SK-N-SH (cell line): ENCODE measurements around the gene SLC23A1. TPM values are rescaled to one million over a fixed set of nuclear protein-coding genes. Genes with fewer than 3 reads are reported as not detected.
A peak's percentile ranks its signal among the peaks of the same experiment; 100 is the strongest.

Experiments used
- CTCF ChIA-PET: fragments of 300-600, 350-600 bp; formaldehyde crosslinking; extraction: SDS; loops from one replicate; lab custom pipeline; 2021; lab: Yijun Ruan, JAX
- POLR2A ChIA-PET: fragments of 350-600 bp; sonication (Branson Sonifier 250); formaldehyde crosslinking; extraction: SDS; loops from one replicate; lab custom pipeline; 2020; ENCODE audit warnings: antibody characterized with exemption, inconsistent platforms; lab: Yijun Ruan, JAX
- DNase-seq: peaks from one replicate; pipeline ENCODE4 v3.0.0; 2012
- H2AFZ ChIP-seq: fragments of 200-600 bp; sonication (generic); 2 replicates; pipeline ENCODE4 v1.8.1; 2016; ENCODE audit warnings: antibody characterized with exemption, mild to moderate bottlenecking, low read depth
- H3F3A ChIP-seq: fragments of 200-600 bp; sonication (generic); replicated peaks from 2 replicates; pipeline ENCODE3; 2016; ENCODE audit warnings: antibody characterized with exemption, mild to moderate bottlenecking; ENCODE audit not compliant: insufficient read depth
- H3K27ac ChIP-seq, 2 experiments: fragments of 200-500 bp in 1 of 2; fragments of 200-600 bp in 1 of 2; sonication (Bioruptor generic) in 1 of 2; sonication (generic), shearing (Covaris generic) in 1 of 2; 2 replicates each; pipeline versions ENCODE4 v1.5.1 to v1.6.1; 2014 to 2016; ENCODE audit warnings: low read depth in 2 of 2, inconsistent platforms in 1 of 2, low read length in 1 of 2, mild to moderate bottlenecking in 1 of 2, mixed read lengths in 1 of 2
- H3K27me3 ChIP-seq: fragments of 200-600 bp; sonication (generic), shearing (Covaris generic); 2 replicates; pipeline ENCODE4 v1.6.1; 2016; ENCODE audit warnings: mixed run types; ENCODE audit not compliant: insufficient read depth
- H3K36me3 ChIP-seq, 2 experiments: fragments of 200-500 bp in 1 of 2; fragments of 200-600 bp in 1 of 2; sonication (Bioruptor generic) in 1 of 2; sonication (generic) in 1 of 2; replicated peaks in 1 of 2; 2 replicates each; pipeline versions ENCODE3 to v1.5.1; 2014 to 2016; ENCODE audit warnings: low read length in 1 of 2, mild to moderate bottlenecking in 1 of 2; ENCODE audit not compliant: insufficient read depth in 2 of 2, control insufficient read depth in 1 of 2
- H3K4me1 ChIP-seq, 2 experiments: fragments of 200-500 bp in 1 of 2; fragments of 200-600 bp in 1 of 2; sonication (Bioruptor generic) in 1 of 2; sonication (generic), shearing (Covaris generic) in 1 of 2; 2 replicates each; pipeline versions ENCODE4 v1.5.1 to v1.6.1; 2014 to 2016; ENCODE audit warnings: low read depth in 1 of 2, low read length in 1 of 2, mixed run types in 1 of 2; ENCODE audit not compliant: insufficient read depth in 2 of 2, control insufficient read depth in 1 of 2
- H3K4me2 ChIP-seq: fragments of 200-600 bp; sonication (generic), shearing (Covaris generic); 2 replicates; pipeline ENCODE4 v1.6.1; 2017; ENCODE audit warnings: mixed run types
- H3K4me3 ChIP-seq, 2 experiments: fragments of 200-500 bp in 1 of 2; fragments of 200-600 bp in 1 of 2; sonication (Bioruptor generic) in 1 of 2; sonication (generic), shearing (Covaris generic) in 1 of 2; 2 replicates each; pipeline versions ENCODE4 v1.5.1 to v1.8.1; 2014 to 2016; ENCODE audit warnings: low read depth in 2 of 2, inconsistent platforms in 1 of 2, low read length in 1 of 2, mild to moderate bottlenecking in 1 of 2, mixed read lengths in 1 of 2, moderate library complexity in 1 of 2
- H3K79me2 ChIP-seq: fragments of 200-600 bp; sonication (generic); 2 replicates; pipeline ENCODE4 v1.8.1; 2017; ENCODE audit warnings: mild to moderate bottlenecking; ENCODE audit not compliant: insufficient read depth
- H3K9ac ChIP-seq: fragments of 200-600 bp; sonication (generic); 2 replicates; pipeline ENCODE4 v1.6.1; 2017; ENCODE audit warnings: mixed run types
- H3K9me2 ChIP-seq: fragments of 200-600 bp; sonication (generic); 2 replicates; pipeline ENCODE4 v1.6.1; 2017; ENCODE audit warnings: mixed run types
- H3K9me3 ChIP-seq: fragments of 200-600 bp; sonication (generic); 2 replicates; pipeline ENCODE4 v1.6.1; 2017; ENCODE audit warnings: mixed run types, mild to moderate bottlenecking, moderate library complexity
- H4K20me1 ChIP-seq: fragments of 200-600 bp; sonication (generic); 2 replicates; pipeline ENCODE4 v1.6.1; 2017; ENCODE audit warnings: mild to moderate bottlenecking, mixed run types; ENCODE audit not compliant: insufficient read depth
- CHD2 ChIP-seq: fragments of 150-350 bp; IDR thresholded peaks from 2 replicates; pipeline ENCODE4 v1.6.1; 2018; ENCODE audit warnings: low read length; ENCODE audit not compliant: partially characterized antibody
- EP300 ChIP-seq, 2 experiments: IDR thresholded peaks; 2 replicates each; pipeline versions ENCODE4 v1.4.0 to v1.6.1; 2012; ENCODE audit warnings: borderline replicate concordance in 1 of 2, low read depth in 1 of 2, low read length in 1 of 2
- FOSL2 ChIP-seq: IDR thresholded peaks from 2 replicates; pipeline ENCODE4 v1.4.0; 2012; ENCODE audit warnings: low read depth, mild to moderate bottlenecking, moderate library complexity, borderline replicate concordance
- FOXJ3 ChIP-seq: sonication (generic); formaldehyde crosslinking; IDR thresholded peaks from 2 replicates; pipeline ENCODE4 v1.5.1; 2020; ENCODE audit warnings: mild to moderate bottlenecking, missing genetic modification reagents
- FOXM1 ChIP-seq: IDR thresholded peaks from 2 replicates; pipeline ENCODE4 v1.4.0; 2012; ENCODE audit warnings: low read depth, mild to moderate bottlenecking
- GATA2 ChIP-seq: sonication (generic); formaldehyde crosslinking; IDR thresholded peaks from 2 replicates; pipeline ENCODE4 v1.5.0; 2020; ENCODE audit warnings: mild to moderate bottlenecking, missing genetic modification reagents
- IRF3 ChIP-seq: fragments of 150-350 bp; IDR thresholded peaks from 2 replicates; pipeline ENCODE4 v1.6.1; 2016; ENCODE audit warnings: mild to moderate bottlenecking, low read depth, low read length
- JUND ChIP-seq: IDR thresholded peaks from 2 replicates; pipeline ENCODE4 v1.4.0; 2012
- MEF2A ChIP-seq: IDR thresholded peaks from 2 replicates; pipeline ENCODE4 v1.4.0; 2012; ENCODE audit warnings: low read depth, borderline replicate concordance
- MXI1 ChIP-seq: IDR thresholded peaks from 2 replicates; pipeline ENCODE4 v1.6.1; 2012; ENCODE audit warnings: mild to moderate bottlenecking, low read depth, low read length, improper control_type of control experiment
- NFIC ChIP-seq: IDR thresholded peaks from 2 replicates; pipeline ENCODE4 v1.4.0; 2012; ENCODE audit warnings: borderline replicate concordance
- NRF1 ChIP-seq: IDR thresholded peaks from 2 replicates; pipeline ENCODE4 v1.6.1; 2012; ENCODE audit warnings: low read depth, mild to moderate bottlenecking, low read length
- POLR2AphosphoS5 ChIP-seq: IDR thresholded peaks from 2 replicates; pipeline ENCODE4 v1.6.1; 2012; ENCODE audit warnings: low read depth, low read length
- RCOR1 ChIP-seq: fragments of 150-350 bp; IDR thresholded peaks from 2 replicates; pipeline ENCODE4 v1.6.1; 2017; ENCODE audit warnings: antibody characterized with exemption, low read length
- RXRA ChIP-seq: IDR thresholded peaks from 2 replicates; pipeline ENCODE4 v1.4.0; 2012; ENCODE audit warnings: low read depth, mild to moderate bottlenecking, borderline replicate concordance
- SIN3A ChIP-seq: IDR thresholded peaks from 2 replicates; pipeline ENCODE4 v1.6.1; 2012; ENCODE audit warnings: low read depth, mild to moderate bottlenecking, low read length, moderate library complexity, borderline replicate concordance
- SMC3 ChIP-seq: IDR thresholded peaks from 2 replicates; pipeline ENCODE4 v1.6.1; 2012; ENCODE audit warnings: low read depth, low read length, improper control_type of control experiment
- TAF1 ChIP-seq: IDR thresholded peaks from 2 replicates; pipeline ENCODE4 v1.6.1; 2012; ENCODE audit warnings: low read depth, mild to moderate bottlenecking, low read length, moderate library complexity, borderline replicate concordance
- TCF12 ChIP-seq: IDR thresholded peaks from 2 replicates; pipeline ENCODE4 v1.4.0; 2012
- TEAD4 ChIP-seq: IDR thresholded peaks from 2 replicates; pipeline ENCODE4 v1.4.0; 2012; ENCODE audit warnings: mild to moderate bottlenecking, borderline replicate concordance; ENCODE audit not compliant: insufficient read depth
- USF1 ChIP-seq: IDR thresholded peaks from 2 replicates; pipeline ENCODE4 v1.4.0; 2012; ENCODE audit warnings: low read depth, borderline replicate concordance
- ZBTB33 ChIP-seq: IDR thresholded peaks from 2 replicates; pipeline ENCODE4 v1.4.0; 2012; ENCODE audit warnings: low read depth, borderline replicate concordance
- WGBS: methylation state at CpG from one replicate; pipeline ENCODE4 v1.1.6; 2017; ENCODE audit warnings: low lambda C conversion rate; 5-methylcytosine and 5-hydroxymethylcytosine counted together
- polyA plus RNA-seq, 3 experiments: library from polyadenylated mRNA; depleted of rRNA; stranded (reverse); fragments of >200 nt; gene quantifications; 2 replicates each; pipeline ENCODE4 v1.2.3, GENCODE V29; 2012

The SLC23A1 gene
- polyA plus RNA-seq, 1 of the 3 experiments (the other 2 are of a cell fraction), result not detected

GRCh38 chr5:139342423-139342723 is 40.7 kb downstream of the SLC23A1 start:
- TF ChIP-seq MXI1 (peak; percentile 57; the same call in 1 of the 2 replicates), FOXM1 (no peak), TEAD4 (no peak)
- H3K9ac ChIP-seq, result peak overlapping the region; percentile 100
- ChIA-PET CTCF (interaction anchor here (0.7 to 2.1 kb wide), 12 partner anchors 9 to 171 kb away, joined by 3 to 14 read pairs (median 4); partner anchors contain the start of gene MATR3), POLR2A (interaction anchor here (0.6 to 1.8 kb wide), 14 partner anchors 31 to 768 kb away, joined by 3 to 34 read pairs (median 3); partner anchors contain the start of genes HSPA9, MATR3 and UBE2D2)
- no peaks in the 10 kb centered on the region for H3K9me2 ChIP-seq
- peaks cover 55% of the 10 kb centered on the region for H3K79me2 ChIP-seq
- H3K9me3 ChIP-seq, result no peaks in the 10 kb centered on the region
- H3K36me3 ChIP-seq, result peaks cover 0 to 7% of the 10 kb centered on the region in 2 experiments
- DNase-seq, result no peak
- WGBS, result 0% methylated on average over 16 of the region's 16 CpGs
- H2AFZ ChIP-seq, result no peak overlapping the region
- peak overlapping the region; percentile 93 to 96 for H3K4me3 ChIP-seq
- no peaks in the 10 kb centered on the region for H3K27me3 ChIP-seq
- peaks cover 51% of the 10 kb centered on the region for H4K20me1 ChIP-seq
- H3K4me2 ChIP-seq, result peak overlapping the region; percentile 97
- H3K4me1 ChIP-seq, result peaks cover 0 to 5% of the 10 kb centered on the region in 2 experiments; a peak in 2 of 4 replicates
- peaks cover 22% of the 10 kb centered on the region for H3F3A ChIP-seq
- peak overlapping the region; percentile 96 to 99 for H3K27ac ChIP-seq

- Histone ChIP-seq H3K79me2 (peaks cover 49% of the 10 kb centered on the region), H3K4me2 (peak within 1 kb of the TSS; percentile 97), H3K4me3 (peak within 1 kb of the TSS; percentile 93 to 96), H3K27ac (peak within 1 kb of the TSS; percentile 96 to 99), H3K9ac (peak within 1 kb of the TSS; percentile 100), H3K36me3 (peaks cover 0 to 7% of the 10 kb centered on the region in 2 experiments), H3F3A (peaks cover 23% of the 10 kb centered on the region), H4K20me1 (peaks cover 46% of the 10 kb centered on the region), H3K27me3 (no peaks in the 10 kb centered on the region), H2AFZ (peak within 1 kb of the TSS; percentile 51; the same call in 1 of the 2 replicates), H3K4me1 (peaks cover 0 to 5% of the 10 kb centered on the region in 2 experiments; a peak in 2 of 4 replicates), H3K9me3 (no peaks in the 10 kb centered on the region), H3K9me2 (no peaks in the 10 kb centered on the region)
- POLR2A ChIA-PET, result interaction anchor here (0.5 to 1.8 kb wide), 17 partner anchors 32 to 1164 kb away, joined by 3 to 34 read pairs (median 3); partner anchors contain the start of genes HSPA9, MATR3 and UBE2D2
- 0% methylated on average over 47 of the region's 66 CpGs for WGBS
- DNase-seq, result peak; percentile 93
- CTCF ChIA-PET, result interaction anchor here (0.7 to 2.1 kb wide), 15 partner anchors 10 to 762 kb away, joined by 3 to 14 read pairs (median 4); partner anchors contain the start of gene MATR3
- TF ChIP-seq ZBTB33 (0 out of 2 replicates have a peak, but pooled peaks have one; percentile 10), FOXM1 (peak; percentile 15; the same call in 1 of the 2 replicates), MXI1 (peak; percentile 99), TCF12 (0 out of 2 replicates have a peak, but pooled peaks have one; percentile 5), NRF1 (peak; percentile 98), SMC3 (peak; percentile 28; the same call in 1 of the 2 replicates), TEAD4 (no peak), NFIC (no peak), JUND (no peak), MEF2A (no peak), RXRA (no peak), FOXJ3 (CRISPR knock-in tag) (no peak), GATA2 (no peak; the same call in 1 of the 2 replicates), POLR2AphosphoS5 (peak; percentile 89), USF1 (peak; percentile 49; the same call in 1 of the 2 replicates), FOSL2 (no peak), RCOR1 (peak; percentile 42; the same call in 1 of the 2 replicates), IRF3 (no peak), SIN3A (peak; percentile 94), TAF1 (peak; percentile 72; the same call in 1 of the 2 replicates), CHD2 (peak; percentile 85), EP300 (IDR thresholded peaks at IDR 0.05; ENCODE audit: borderline replicate concordance in 1 of 2, low read depth in 1 of 2, low read length in 1 of 2) (peak in 1 of 2 experiments; percentile 40; a peak in 1 of 4 replicates)
Observed at GRCh38 chr5:139341689-139342422, 41.2 kb downstream of the SLC23A1 start, which contains the start of gene PAIP2. Gene PAIP2 (plus strand): TSS chr5:139341854. CDS start chr5:139363785, 21,931 bp downstream.
